K562 (cell line): ENCODE measurements around the gene ACTR3. TPM values are rescaled to one million over a fixed set of nuclear protein-coding genes. Genes with fewer than 3 reads are reported as not detected.

Experiments
- CBFA2T2 ChIP-seq: fragments of 450-650 bp; conservative IDR thresholded peaks from 2 replicates; pipeline ENCODE4 v1.6.1; 2017; ENCODE audit warnings: mild to moderate bottlenecking
- CTCF ChIP-seq, 3 experiments: IDR thresholded peaks in 2 of 3; conservative IDR thresholded peaks in 1 of 3; 2 replicates each; pipeline ENCODE4 v1.5.1; 2011 to 2012; ENCODE audit warnings: low read length in 3 of 3, mild to moderate bottlenecking in 3 of 3, control low read depth in 2 of 3, improper control_type of control experiment in 1 of 3, inconsistent platforms in 1 of 3, low read depth in 1 of 3, mixed read lengths in 1 of 3, moderate library complexity in 1 of 3; ENCODE audit not compliant: insufficient read depth in 2 of 3
- FUS ChIP-seq: fragments of 200-400 bp; formaldehyde crosslinking; optimal IDR thresholded peaks from 2 replicates; pipeline ENCODE3; 2017; ENCODE audit warnings: low read depth, low read length
- GATA2 ChIP-seq: sonication (generic); formaldehyde crosslinking; IDR thresholded peaks from 2 replicates; pipeline ENCODE4 v1.4.0; 2020; ENCODE audit warnings: mild to moderate bottlenecking, missing genetic modification reagents
- HNRNPK ChIP-seq: fragments of 200-400 bp; formaldehyde crosslinking; IDR thresholded peaks from one replicate; pipeline ENCODE4 v1.6.1; 2018; ENCODE audit warnings: mild to moderate bottlenecking, low read depth, low read length; ENCODE audit not compliant: poor library complexity, severe bottlenecking
- PHF21A ChIP-seq: fragments of 450-650 bp; IDR thresholded peaks from 2 replicates; pipeline ENCODE4 v1.6.1; 2017; ENCODE audit warnings: low read depth, borderline replicate concordance
- RBM22 ChIP-seq: fragments of 200-400 bp; formaldehyde crosslinking; IDR thresholded peaks from 2 replicates; pipeline ENCODE4 v1.6.1; 2018; ENCODE audit warnings: low read length, low read depth; ENCODE audit not compliant: poor library complexity, severe bottlenecking
- SIX5 ChIP-seq, 2 experiments: IDR thresholded peaks; 2 replicates each; pipeline ENCODE4 v1.6.1; 2011; ENCODE audit warnings: low read length in 2 of 2, borderline replicate concordance in 1 of 2, low read depth in 1 of 2, mild to moderate bottlenecking in 1 of 2, moderate library complexity in 1 of 2; ENCODE audit not compliant: insufficient read depth in 1 of 2
- SMARCB1 ChIP-seq: IDR thresholded peaks from 2 replicates; pipeline ENCODE4 v1.6.1; 2011; ENCODE audit warnings: improper control_type of control experiment, low read depth; ENCODE audit not compliant: insufficient read length
- ZBTB1 ChIP-seq: sonication (generic); formaldehyde crosslinking; IDR thresholded peaks from 2 replicates; pipeline ENCODE4 v1.8.1; 2023; ENCODE audit warnings: missing genetic modification reagents, low read depth, mild to moderate bottlenecking, borderline replicate concordance
- ZBTB26 ChIP-seq: fragments of 450-650 bp; formaldehyde crosslinking; IDR thresholded peaks from 2 replicates; pipeline ENCODE4 v1.4.0; 2022; ENCODE audit warnings: missing genetic modification characterization
- ZBTB49 ChIP-seq: sonication (generic); formaldehyde crosslinking; IDR thresholded peaks from 2 replicates; pipeline ENCODE4 v1.8.0; 2022; ENCODE audit warnings: missing genetic modification reagents, mild to moderate bottlenecking, borderline replicate concordance
- ZKSCAN1 ChIP-seq: fragments of 150-350 bp; IDR thresholded peaks from 2 replicates; pipeline ENCODE4 v1.6.1; 2016; ENCODE audit warnings: low read depth, low read length
- ZNF609 ChIP-seq: sonication (generic); formaldehyde crosslinking; IDR thresholded peaks from 2 replicates; pipeline ENCODE4 v1.8.1; 2023; ENCODE audit warnings: missing genetic modification reagents, mild to moderate bottlenecking, borderline replicate concordance
- polyA plus RNA-seq, 8 experiments: library from polyadenylated mRNA; depleted of rRNA in 4 of 8; stranded (reverse) in 5 of 8; unstranded in 3 of 8; fragments of >200 nt; fragmentation: Nextera tagmentation in 2 of 8; fragmentation: Illumina TruSeq in 1 of 8; extraction: Ambion mirVana in 2 of 8; extraction: Trizol in 1 of 8; gene quantifications; 2 replicates each; pipeline versions ENCODE4 v1.2.1 to v1.2.3, GENCODE V29; 2011 to 2014; ENCODE audit warnings: inconsistent platforms in 1 of 8, missing spikeins in 1 of 8
- total RNA-seq, 7 experiments: library from RNA; depleted of rRNA in 6 of 7; stranded (reverse); fragments of >200 nt in 6 of 7; fragmentation: Illumina TruSeq in 2 of 7; extraction: Trizol in 2 of 7; gene quantifications; 2 replicates each; pipeline versions ENCODE4 v1.2.1 to v1.2.3, GENCODE V29; 2011 to 2021; ENCODE audit warnings: low replicate concordance in 1 of 7

Gene ACTR3
- total and polyA plus RNA-seq, 9 of the 15 experiments (the other 6 are each of a cell fraction or from before 2014, with no cell fraction given), result 49.0 to 354 (median 249) TPM

GRCh38 chr2:113979191-113980128 lies 89.6 kb downstream of the ACTR3 start (continued):
- TF ChIP-seq ZBTB49 (CRISPR knock-in tag) (no peak), ZBTB1 (CRISPR knock-in tag) (no peak), FUS (no peak), CBFA2T2 (no peak), SIX5 (IDR thresholded peaks at IDR 0.05; ENCODE audit: borderline replicate concordance in 1 of 2, insufficient read depth in 1 of 2, low read depth in 1 of 2, low read length in 2 of 2) (no peak), ZBTB26 (CRISPR knock-in tag) (no peak), ZNF609 (CRISPR knock-in tag) (no peak), SMARCB1 (no peak), ZKSCAN1 (no peak), RBM22 (peak; percentile 70), CTCF (IDR thresholded peaks at IDR 0.05 in 2 of 3, conservative IDR thresholded peaks at IDR 0.05 in 1 of 3; ENCODE audit: insufficient read depth in 2 of 3, low read depth in 1 of 3, low read length in 3 of 3) (peak; percentile 38 to 82 (median 73)), GATA2 (CRISPR knock-in tag) (no peak), HNRNPK (no peak), PHF21A (no peak)
